GM21381 (cell line): ENCODE measurements around the gene UNC13C.

ENCODE experiments used
- ATAC-seq: cut with Tn5 transposase; IDR thresholded peaks from one replicate; pipeline ENCODE4 v1.9.1; 2021; ENCODE audit warnings: mild to moderate bottlenecking, moderate library complexity; ENCODE audit not compliant: unreplicated experiment

Gene UNC13C

GRCh38 chr15:54101664-54102270, 123.5 kb downstream of the UNC13C start:
- no peak for ATAC-seq

- ATAC-seq: no peak
These were observed 124.5 kb downstream of the UNC13C start for GRCh38 chr15:54102704-54103103.

GRCh38 chr15:54109014-54109413, 130.8 kb downstream of the UNC13C start:
- no peak for ATAC-seq

GRCh38 chr15:54119051-54119450, 140.8 kb downstream of the UNC13C start:
- no peak for ATAC-seq

- ATAC-seq: no peak
These were observed 142.8 kb downstream of the UNC13C start for GRCh38 chr15:54120949-54121463.

GRCh38 chr15:54127574-54127973, 149.3 kb downstream of the UNC13C start:
- ATAC-seq: no peak

GRCh38 chr15:54131410-54131809, 153.2 kb downstream of the UNC13C start:
- ATAC-seq: no peak

GRCh38 chr15:54149115-54149531, 170.9 kb downstream of the UNC13C start:
- ATAC-seq: no peak

GRCh38 chr15:54150255-54150654, 172.0 kb downstream of the UNC13C start:
- no peak for ATAC-seq

- no peak for ATAC-seq
These were observed 180.8 kb downstream of the UNC13C start for GRCh38 chr15:54159012-54159411.

- no peak for ATAC-seq
These were observed 209.1 kb downstream of the UNC13C start for GRCh38 chr15:54187325-54187724.

- ATAC-seq: no peak
These were observed 219.8 kb downstream of the UNC13C start for GRCh38 chr15:54197995-54198394.

- no peak for ATAC-seq
These were observed 228.5 kb downstream of the UNC13C start for GRCh38 chr15:54206586-54207321.

GRCh38 chr15:54208786-54209185, 230.5 kb downstream of the UNC13C start:
- ATAC-seq: no peak

- ATAC-seq: no peak
These were observed 234.4 kb downstream of the UNC13C start for GRCh38 chr15:54212635-54213034.

GRCh38 chr15:54226455-54226854, 248.2 kb downstream of the UNC13C start:
- no peak for ATAC-seq

- ATAC-seq: no peak
These were observed 249.3 kb downstream of the UNC13C start for GRCh38 chr15:54227569-54227968.

GRCh38 chr15:54250326-54250725, 272.1 kb downstream of the UNC13C start:
- ATAC-seq: no peak

- ATAC-seq: no peak
These were observed 277.9 kb downstream of the UNC13C start for GRCh38 chr15:54256190-54256589.

- no peak for ATAC-seq
These were observed 295.7 kb downstream of the UNC13C start for GRCh38 chr15:54273928-54274327.

GRCh38 chr15:54277834-54278233, 299.6 kb downstream of the UNC13C start:
- no peak for ATAC-seq

GRCh38 chr15:54280726-54281125, 302.5 kb downstream of the UNC13C start:
- no peak for ATAC-seq
